Aortic smooth muscle cell (primary cell): ENCODE data around the gene XRCC6. TPM values are rescaled to one million over a fixed set of nuclear protein-coding genes. Genes with fewer than 3 reads are reported as not detected.

Experiments
- total RNA-seq: library from RNA; depleted of rRNA; stranded (reverse); fragments of >200 nt; gene quantifications from 2 replicates; pipeline ENCODE4 v1.2.3, GENCODE V29; 2014

Gene XRCC6
- 338 and 357 TPM in 2 replicates for total RNA-seq

GRCh38 chr22:41621099-41621910, at the start of gene XRCC6:
XRCC6 (plus strand) TSS chr22:41621295; CDS start chr22:41622005, 710 bp downstream.

GRCh38 chr22:41589391-41590241, 31.5 kb upstream of the XRCC6 start, which contains the start of gene PMM1:
PMM1 (minus strand) TSS chr22:41589840; CDS start chr22:41589805, 35 bp downstream.

GRCh38 chr22:41620589-41621098, 451 bp upstream of the XRCC6 start, which contains the start of gene DESI1:
DESI1 (minus strand) TSS chr22:41621043; CDS start chr22:41620839, 204 bp downstream.

GRCh38 chr22:41688365-41689211, 67.5 kb downstream of the XRCC6 start, which contains the start of gene SNU13:
SNU13 (minus strand) TSS chr22:41688867; CDS start chr22:41688796, 71 bp downstream.

GRCh38 chr22:41699264-41700107, 78.4 kb downstream of the XRCC6 start, which contains the start of gene MEI1:
MEI1 (plus strand) TSS chr22:41699503; CDS start chr22:41699539, 36 bp downstream.

Other genes with a start within 250 kb of the XRCC6 start
- 10.8 and 12.1 TPM in 2 replicates for gene TEF, start 239.4 kb upstream of the XRCC6 start, total RNA-seq
- 12.2 and 12.5 TPM in 2 replicates for gene TOB2, start 174.5 kb upstream of the XRCC6 start, total RNA-seq
- 51.9 and 53.2 TPM in 2 replicates for gene PHF5A, start 152.6 kb upstream of the XRCC6 start, total RNA-seq
- 65.3 and 81.6 TPM in 2 replicates for gene ACO2, start 152.2 kb upstream of the XRCC6 start, total RNA-seq
- gene POLR3H, start 76.8 kb upstream of the XRCC6 start, total RNA-seq: 24.9 and 27.0 TPM in 2 replicates
- 2.5 and 4.7 TPM in 2 replicates for gene CSDC2, start 60.3 kb upstream of the XRCC6 start, total RNA-seq
- 16.2 and 23.6 TPM in 2 replicates for gene PMM1, start 31.5 kb upstream of the XRCC6 start, total RNA-seq
- gene DESI1, start 252 bp upstream of the XRCC6 start, total RNA-seq: 10.4 and 11.1 TPM in 2 replicates
- 59.3 and 86.3 TPM in 2 replicates for gene SNU13, start 67.6 kb downstream of the XRCC6 start, total RNA-seq
- gene MEI1, start 78.2 kb downstream of the XRCC6 start, total RNA-seq: 1.2 TPM in 2 replicates
- 6.0 and 8.2 TPM in 2 replicates for gene CCDC134, start 179.4 kb downstream of the XRCC6 start, total RNA-seq
- 41.9 and 54.3 TPM in 2 replicates for gene SREBF2, start 211.8 kb downstream of the XRCC6 start, total RNA-seq